PC-3 (cell line): ENCODE results near the gene TCEAL8. TPM values are rescaled to one million over a fixed set of nuclear protein-coding genes. Genes with fewer than 3 reads are reported as not detected.

Experiments
- ATAC-seq: fragments of 200-7000 bp; cut with Tn5 transposase; 2 replicates; pipeline ENCODE4 v1.9.1; 2020; ENCODE audit warnings: mild to moderate bottlenecking, moderate library complexity
- Bru-seq: library from RNA; stranded (reverse); fragments of 400-500 nt; gene quantifications from one replicate; lab custom pipeline; 2021; lab: Mats Ljungman, UMichigan
- BruChase-seq, 2 experiments: library from RNA; stranded (reverse); fragments of 400-500 nt; gene quantifications; one replicate each; lab custom pipeline; 2021; lab: Mats Ljungman, UMichigan
- BruUV-seq: library from RNA; stranded (reverse); fragments of 400-500 nt; replicated peaks from 2 replicates; lab custom pipeline; 2021; lab: Mats Ljungman, UMichigan
- CTCF ChIA-PET: fragments of 300-600 bp; sonication (Branson Sonifier 250); formaldehyde crosslinking; loops from one replicate; lab custom pipeline; 2022; ENCODE audit warnings: antibody characterized with exemption; lab: Charles Lee
- POLR2A ChIA-PET: fragments of 300-600 bp; sonication (Branson Sonifier 250); formaldehyde crosslinking; loops from one replicate; lab custom pipeline; 2022; ENCODE audit warnings: antibody characterized with exemption; ENCODE audit not compliant: unreplicated experiment; lab: Charles Lee
- DNase-seq: peaks from one replicate; pipeline ENCODE4 v3.0.0-alpha.2; 2015
- H2AFZ ChIP-seq: fragments of 300-600 bp; sonication (generic); 2 replicates; pipeline ENCODE4 v1.6.0; 2016; ENCODE audit warnings: antibody characterized with exemption, low read length
- H3F3A ChIP-seq: fragments of 300-600 bp; sonication (generic); one replicate; pipeline ENCODE4 v1.6.0; 2017; ENCODE audit warnings: antibody characterized with exemption, low read length, control low read depth, mild to moderate bottlenecking; ENCODE audit not compliant: unreplicated experiment
- H3K27ac ChIP-seq: fragments of 300-600 bp; sonication (generic); 2 replicates; pipeline ENCODE4 v1.5.1; 2016; ENCODE audit warnings: mild to moderate bottlenecking, low read length
- H3K27me3 ChIP-seq: fragments of 300-600 bp; sonication (generic); 2 replicates; pipeline ENCODE4 v1.6.1; 2016; ENCODE audit warnings: low read length, mixed read lengths
- H3K36me3 ChIP-seq: fragments of 300-600 bp; sonication (generic); 2 replicates; pipeline ENCODE4 v1.6.1; 2016; ENCODE audit warnings: low read depth, mixed run types, low read length, mixed read lengths
- H3K4me1 ChIP-seq: fragments of 300-600 bp; sonication (generic); 2 replicates; pipeline ENCODE4 v1.5.1; 2016; ENCODE audit warnings: low read length; ENCODE audit not compliant: insufficient read depth
- H3K4me2 ChIP-seq: fragments of 300-600 bp; sonication (generic); 2 replicates; pipeline ENCODE4 v1.6.0; 2016; ENCODE audit warnings: low read length
- H3K4me3 ChIP-seq: fragments of 300-600 bp; sonication (generic); 2 replicates; pipeline ENCODE4 v1.5.1; 2016; ENCODE audit warnings: mild to moderate bottlenecking, low read length, mixed read lengths
- H3K79me2 ChIP-seq: fragments of 300-600 bp; sonication (generic); 2 replicates; pipeline ENCODE4 v1.6.1; 2017; ENCODE audit warnings: low read length, mixed read lengths
- H3K9ac ChIP-seq: fragments of 300-600 bp; sonication (generic); 2 replicates; pipeline ENCODE4 v1.6.0; 2016; ENCODE audit warnings: mild to moderate bottlenecking, low read length
- H3K9me2 ChIP-seq: fragments of 300-600 bp; sonication (generic); replicated peaks from 2 replicates; pipeline ENCODE4 v1.6.1; 2016; ENCODE audit warnings: mixed run types, low read length, mixed read lengths
- H3K9me3 ChIP-seq: fragments of 300-600 bp; sonication (generic); 2 replicates; pipeline ENCODE4 v1.6.1; 2016; ENCODE audit warnings: low read length, mixed read lengths
- H4K20me1 ChIP-seq: fragments of 300-600 bp; sonication (generic); 2 replicates; pipeline ENCODE4 v1.6.1; 2016; ENCODE audit warnings: low read length, mixed read lengths
- CTCF ChIP-seq: fragments of 300-600 bp; sonication (generic); conservative IDR thresholded peaks from 2 replicates; pipeline ENCODE4 v1.5.1; 2017; ENCODE audit warnings: antibody characterized with exemption, low read depth, mild to moderate bottlenecking, low read length
- EZH2 ChIP-seq: fragments of 300-600 bp; sonication (generic); IDR thresholded peaks from one replicate; pipeline ENCODE4 v1.6.1; 2017; ENCODE audit warnings: antibody characterized with exemption, mild to moderate bottlenecking, low read length; ENCODE audit not compliant: unreplicated experiment
- EZH2phosphoT487 ChIP-seq: fragments of 300-600 bp; sonication (generic); IDR thresholded peaks from 2 replicates; pipeline ENCODE4 v1.6.1; 2018; ENCODE audit warnings: mild to moderate bottlenecking, antibody characterized with exemption, low read length, borderline replicate concordance
- intact Hi-C: fragments of 100-400 bp; cut with micrococcal nuclease; formaldehyde crosslinking; loops from 2 replicates; pipeline ENCODE4 v1.9.0; 2023
- long read RNA-seq: library from polyadenylated mRNA; unstranded; transcript quantifications from one replicate; pipeline ENCODE4 v2.0.0, GENCODE V29; 2021; ENCODE audit not compliant: unreplicated experiment
- total RNA-seq: library from RNA; depleted of rRNA; stranded (reverse); fragments of >200 nt; gene quantifications from 2 replicates; pipeline ENCODE4 v1.2.3, GENCODE V29; 2014; rRNA removed

The TCEAL8 gene, protein sequence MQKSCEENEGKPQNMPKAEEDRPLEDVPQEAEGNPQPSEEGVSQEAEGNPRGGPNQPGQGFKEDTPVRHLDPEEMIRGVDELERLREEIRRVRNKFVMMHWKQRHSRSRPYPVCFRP
- total RNA-seq (41.2 and 42.5 TPM in 2 replicates), Bru-seq, nascent RNA (percentile 80 among the genes with signal in this experiment), BruChase-seq, experiment 1, labeled RNA remaining after a 6-hour chase (percentile 96 among the genes with signal in this experiment), BruChase-seq, experiment 2, labeled RNA remaining after a 2-hour chase (percentile 90 among the genes with signal in this experiment)
- long read RNA-seq, transcript TCEAL8-202 (3 exons, 1,222 nt), result major isoform, 13 of 26 reads
- long read RNA-seq, transcript TCEAL8-201 (2 exons, 1,131 nt), result minor isoform, 5 of 26 reads
- long read RNA-seq, partial matches to known transcripts, result 1 of 26 reads
- long read RNA-seq, other reads (novel, unspliced or antisense), result 7 of 26 reads

DNA sequence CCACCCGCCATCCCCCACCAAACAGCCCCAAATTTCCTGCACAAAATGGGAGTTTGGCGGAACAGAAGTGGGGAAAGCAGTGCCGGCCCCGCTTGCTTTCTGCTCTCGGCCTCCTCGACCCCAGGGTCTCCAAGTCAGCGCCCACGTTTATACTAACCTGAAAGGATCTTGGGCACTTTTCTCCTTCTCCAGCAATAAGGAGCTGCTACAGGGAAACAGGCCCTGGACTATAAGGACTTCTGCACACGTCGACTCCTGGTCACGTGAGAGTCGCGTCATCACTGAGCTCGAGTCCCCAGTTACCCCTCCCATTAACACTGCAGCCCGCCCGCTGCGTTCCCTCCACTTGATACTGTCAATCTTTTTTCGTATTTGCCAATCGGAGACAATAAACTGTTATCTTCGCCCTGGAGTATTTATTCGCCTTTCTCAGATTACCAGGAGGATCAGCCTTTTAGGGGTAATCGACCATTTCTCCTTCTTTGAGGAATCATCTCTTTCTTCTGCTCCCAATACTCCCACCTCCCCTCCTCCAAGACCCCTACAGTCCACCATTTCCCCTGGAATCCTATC, at the start of gene TCEAL8:
Gene TCEAL8 (minus strand): TSS at position 235 of the 573 bp plus-strand sequence. CDS start 1,176 bp downstream, outside the sequence.
- Histone ChIP-seq H3K4me2 (peak within 1 kb of the TSS; percentile 92), H3K27me3 (0 out of 2 replicates have a peak, but pooled peaks cover 3% of the 10 kb centered on the region), H3K36me3 (0 out of 2 replicates have a peak, but pooled peaks cover 3% of the 10 kb centered on the region), H4K20me1 (no peaks in the 10 kb centered on the region), H3K4me3 (peak within 1 kb of the TSS; percentile 85), H3K79me2 (peaks cover 8% of the 10 kb centered on the region; the same call in 1 of the 2 replicates), H3K9me2 (no peaks in the 10 kb centered on the region), H3K4me1 (peaks cover 5% of the 10 kb centered on the region; the same call in 1 of the 2 replicates), H3K9me3 (no peaks in the 10 kb centered on the region), H3F3A (no peaks in the 10 kb centered on the region), H3K27ac (peak within 1 kb of the TSS; percentile 8; the same call in 1 of the 2 replicates), H3K9ac (peak within 1 kb of the TSS; percentile 80), H2AFZ (peak within 1 kb of the TSS; percentile 89)
- ATAC-seq (peak; percentile 88), DNase-seq (peak; percentile 66)
- no peak for TF ChIP-seq CTCF
- TF ChIP-seq EZH2phosphoT487, result no peak
- no peak for TF ChIP-seq EZH2
- intact Hi-C loops, result loop anchor here (5.0 kb wide), 1 partner anchor 207 kb away; no protein-coding TSS in a partner anchor
- BruUV-seq, result no TSS peak
- ChIA-PET POLR2A (no interaction called here), CTCF (no interaction called here)

GRCh38 chrX:103304705-103305104, 49.8 kb upstream of the TCEAL8 start:
- Histone ChIP-seq H4K20me1 (no peaks in the 10 kb centered on the region), H3K4me1 (no peaks in the 10 kb centered on the region), H3K9ac (no peak overlapping the region), H3K9me2 (no peaks in the 10 kb centered on the region), H2AFZ (no peak overlapping the region), H3K27me3 (no peaks in the 10 kb centered on the region), H3K9me3 (no peaks in the 10 kb centered on the region), H3K27ac (no peak overlapping the region), H3K4me3 (no peak overlapping the region), H3K79me2 (no peaks in the 10 kb centered on the region), H3K4me2 (no peak overlapping the region), H3K36me3 (no peaks in the 10 kb centered on the region), H3F3A (no peaks in the 10 kb centered on the region)
- ChIA-PET POLR2A (no interaction called here), CTCF (no interaction called here)
- intact Hi-C loops, result no loop called here
- no TSS peak for BruUV-seq
- DNase-seq (no peak), ATAC-seq (no peak)
- TF ChIP-seq CTCF, result no peak
- no peak for TF ChIP-seq EZH2phosphoT487
- TF ChIP-seq EZH2, result no peak
